ENCODE measurements around the gene NBAS. TPM values are rescaled to one million over a fixed set of nuclear protein-coding genes. Genes with fewer than 3 reads are reported as not detected.
A peak's percentile ranks its signal among the peaks of the same experiment; 100 is the strongest.

NBAS gene
- total and polyA plus RNA-seq, 2 of the 13 experiments (the other 11 are each of a cell fraction or from before 2014, with no cell fraction given) = 33.6 to 58.7 TPM

DNA sequence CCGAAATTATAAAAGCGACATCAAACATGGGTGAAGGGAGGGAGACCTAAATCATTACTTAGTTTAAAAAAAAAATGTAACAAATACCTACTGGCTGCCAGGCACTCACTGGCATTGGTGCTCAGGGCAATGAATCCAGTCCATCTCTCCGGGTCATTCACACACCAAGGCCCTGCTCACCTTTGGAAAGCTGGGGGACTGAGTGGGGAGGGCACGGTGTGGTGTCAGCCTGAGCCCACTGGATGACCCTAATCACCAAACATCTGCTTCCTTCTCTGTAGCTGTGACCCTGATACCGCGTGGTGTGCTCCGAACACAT lies 30.2 kb upstream of the NBAS start:
- peaks cover 9% of the 10 kb centered on the region for H4K20me1 ChIP-seq (ENCODE audit: insufficient read depth, low read length)
- peaks cover 8 to 20% of the 10 kb centered on the region in 2 experiments for H3K36me3 ChIP-seq (replicated peaks in 1 of 2; ENCODE audit: control insufficient read depth in 1 of 2, insufficient read depth in 2 of 2, low read length in 2 of 2)
- peak; percentile 77 for ATAC-seq
- intact Hi-C loops (cut with micrococcal nuclease; ENCODE audit: unreplicated experiment) = loop anchor here (2.0 kb wide), 1 partner anchor 31 kb away; the partner anchor contains the start of gene NBAS
- peaks cover 46% of the 10 kb centered on the region for H3K79me2 ChIP-seq (ENCODE audit: insufficient read depth, low read length)
- no peaks in the 10 kb centered on the region for H3K9me3 ChIP-seq (ENCODE audit: low read length)
- ChIA-PET CTCF (ENCODE audit: low intra/inter-chr PET ratio, low total read pairs) (no interaction called here), POLR2A (interaction anchor here (0.5 to 1.1 kb wide), 3 partner anchors 9 to 14 kb away, joined by 3 read pairs; no protein-coding TSS in a partner anchor)
- WGBS (ENCODE audit: low lambda C conversion rate) = 5% methylated on average over 6 of the region's 7 CpGs
- peak overlapping the region; percentile 96 for H3K9ac ChIP-seq (ENCODE audit: insufficient read depth, low read depth, low read length)
- H3K4me2 ChIP-seq (ENCODE audit: low read depth, low read length) = peak overlapping the region; percentile 92
- peak overlapping the region; percentile 78 to 91 (median 85) for H3K4me3 ChIP-seq (replicated peaks in 1 of 3; ENCODE audit: insufficient read depth in 1 of 3, low read depth in 2 of 3, low read length in 3 of 3)
- no peak for FAIRE-seq
- peaks cover 35% of the 10 kb centered on the region for H3K4me1 ChIP-seq (ENCODE audit: insufficient read depth, low read length)
- H3K27me3 ChIP-seq (ENCODE audit: control insufficient read depth in 1 of 2, insufficient read depth in 2 of 2, low read length in 2 of 2) = no peaks in the 10 kb centered on the region; a peak in 1 of 5 replicates
- H3K27ac ChIP-seq (ENCODE audit: extremely low read length, insufficient read depth, low read length) = peak overlapping the region; percentile 90
- peak overlapping the region; percentile 78 for H2AFZ ChIP-seq (ENCODE audit: low read length)
- in situ Hi-C loops (cut with HindIII; ENCODE audit: extremely low pct_ligation_motif_present, low pct_unique_long_range_greater_than_20kb) = loop anchor here (25.0 kb wide), 3 partner anchors 579 to 954 kb away; partner anchors contain the start of gene LRATD1
- no peak for DNase-seq (ENCODE audit: low spot score)
- no TSS peak for BruUV-seq (replicated peaks)
- no peak for TF ChIP-seq RBFOX2 (IDR thresholded peaks at IDR 0.05; ENCODE audit: low read depth, low read length)
- TF ChIP-seq, protein P1, sequence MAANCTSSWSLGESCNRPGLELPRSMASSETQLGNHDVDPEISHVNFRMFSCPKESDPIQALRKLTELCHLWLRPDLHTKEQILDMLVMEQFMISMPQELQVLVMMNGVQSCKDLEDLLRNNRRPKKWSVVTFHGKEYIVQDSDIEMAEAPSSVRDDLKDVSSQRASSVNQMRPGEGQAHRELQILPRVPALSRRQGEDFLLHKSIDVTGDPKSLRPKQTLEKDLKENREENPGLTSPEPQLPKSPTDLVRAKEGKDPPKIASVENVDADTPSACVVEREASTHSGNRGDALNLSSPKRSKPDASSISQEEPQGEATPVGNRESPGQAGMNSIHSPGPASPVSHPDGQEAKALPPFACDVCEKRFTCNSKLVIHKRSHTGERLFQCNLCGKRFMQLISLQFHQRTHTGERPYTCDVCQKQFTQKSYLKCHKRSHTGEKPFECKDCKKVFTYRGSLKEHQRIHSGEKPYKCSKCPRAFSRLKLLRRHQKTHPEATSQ (CRISPR knock-in tag; IDR thresholded peaks at IDR 0.05; ENCODE audit: borderline replicate concordance) = no peak
- no peak for TF ChIP-seq SRY (CRISPR knock-in tag; IDR thresholded peaks at IDR 0.05)
- no peak for TF ChIP-seq KAT8 (CRISPR knock-in tag; IDR thresholded peaks at IDR 0.05)
- peak; percentile 64; the same call in 1 of the 2 replicates for TF ChIP-seq ZNF3 (CRISPR knock-in tag; IDR thresholded peaks at IDR 0.05)
- TF ChIP-seq ZNF225 (CRISPR knock-in tag; IDR thresholded peaks at IDR 0.05) = no peak
- TF ChIP-seq SALL2 (CRISPR knock-in tag; IDR thresholded peaks at IDR 0.05) = no peak
- no peak for TF ChIP-seq KMT2A (CRISPR knock-in tag; IDR thresholded peaks at IDR 0.05)
- no peak for TF ChIP-seq REPIN1 (CRISPR knock-in tag; IDR thresholded peaks at IDR 0.05; ENCODE audit: borderline replicate concordance, low read depth)
- no peak for TF ChIP-seq LCORL (IDR thresholded peaks at IDR 0.05)
- TF ChIP-seq LCORL (CRISPR knock-in tag; IDR thresholded peaks at IDR 0.05) = no peak
- TF ChIP-seq KDM5B (CRISPR knock-in tag; IDR thresholded peaks at IDR 0.05; ENCODE audit: borderline replicate concordance) = no peak
- TF ChIP-seq, protein P2, sequence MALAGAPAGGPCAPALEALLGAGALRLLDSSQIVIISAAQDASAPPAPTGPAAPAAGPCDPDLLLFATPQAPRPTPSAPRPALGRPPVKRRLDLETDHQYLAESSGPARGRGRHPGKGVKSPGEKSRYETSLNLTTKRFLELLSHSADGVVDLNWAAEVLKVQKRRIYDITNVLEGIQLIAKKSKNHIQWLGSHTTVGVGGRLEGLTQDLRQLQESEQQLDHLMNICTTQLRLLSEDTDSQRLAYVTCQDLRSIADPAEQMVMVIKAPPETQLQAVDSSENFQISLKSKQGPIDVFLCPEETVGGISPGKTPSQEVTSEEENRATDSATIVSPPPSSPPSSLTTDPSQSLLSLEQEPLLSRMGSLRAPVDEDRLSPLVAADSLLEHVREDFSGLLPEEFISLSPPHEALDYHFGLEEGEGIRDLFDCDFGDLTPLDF (CRISPR knock-in tag; IDR thresholded peaks at IDR 0.05) = peak; percentile 0; the same call in 1 of the 2 replicates
- TF ChIP-seq, protein P3, sequence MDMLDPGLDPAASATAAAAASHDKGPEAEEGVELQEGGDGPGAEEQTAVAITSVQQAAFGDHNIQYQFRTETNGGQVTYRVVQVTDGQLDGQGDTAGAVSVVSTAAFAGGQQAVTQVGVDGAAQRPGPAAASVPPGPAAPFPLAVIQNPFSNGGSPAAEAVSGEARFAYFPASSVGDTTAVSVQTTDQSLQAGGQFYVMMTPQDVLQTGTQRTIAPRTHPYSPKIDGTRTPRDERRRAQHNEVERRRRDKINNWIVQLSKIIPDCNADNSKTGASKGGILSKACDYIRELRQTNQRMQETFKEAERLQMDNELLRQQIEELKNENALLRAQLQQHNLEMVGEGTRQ (IDR thresholded peaks at IDR 0.05; ENCODE audit: low read depth, low read length) = 0 out of 2 replicates have a peak, but pooled peaks have one; percentile 6
- TF ChIP-seq, protein P3 (CRISPR knock-in tag; IDR thresholded peaks at IDR 0.05; ENCODE audit: borderline replicate concordance) = no peak
- TF ChIP-seq, protein P4, sequence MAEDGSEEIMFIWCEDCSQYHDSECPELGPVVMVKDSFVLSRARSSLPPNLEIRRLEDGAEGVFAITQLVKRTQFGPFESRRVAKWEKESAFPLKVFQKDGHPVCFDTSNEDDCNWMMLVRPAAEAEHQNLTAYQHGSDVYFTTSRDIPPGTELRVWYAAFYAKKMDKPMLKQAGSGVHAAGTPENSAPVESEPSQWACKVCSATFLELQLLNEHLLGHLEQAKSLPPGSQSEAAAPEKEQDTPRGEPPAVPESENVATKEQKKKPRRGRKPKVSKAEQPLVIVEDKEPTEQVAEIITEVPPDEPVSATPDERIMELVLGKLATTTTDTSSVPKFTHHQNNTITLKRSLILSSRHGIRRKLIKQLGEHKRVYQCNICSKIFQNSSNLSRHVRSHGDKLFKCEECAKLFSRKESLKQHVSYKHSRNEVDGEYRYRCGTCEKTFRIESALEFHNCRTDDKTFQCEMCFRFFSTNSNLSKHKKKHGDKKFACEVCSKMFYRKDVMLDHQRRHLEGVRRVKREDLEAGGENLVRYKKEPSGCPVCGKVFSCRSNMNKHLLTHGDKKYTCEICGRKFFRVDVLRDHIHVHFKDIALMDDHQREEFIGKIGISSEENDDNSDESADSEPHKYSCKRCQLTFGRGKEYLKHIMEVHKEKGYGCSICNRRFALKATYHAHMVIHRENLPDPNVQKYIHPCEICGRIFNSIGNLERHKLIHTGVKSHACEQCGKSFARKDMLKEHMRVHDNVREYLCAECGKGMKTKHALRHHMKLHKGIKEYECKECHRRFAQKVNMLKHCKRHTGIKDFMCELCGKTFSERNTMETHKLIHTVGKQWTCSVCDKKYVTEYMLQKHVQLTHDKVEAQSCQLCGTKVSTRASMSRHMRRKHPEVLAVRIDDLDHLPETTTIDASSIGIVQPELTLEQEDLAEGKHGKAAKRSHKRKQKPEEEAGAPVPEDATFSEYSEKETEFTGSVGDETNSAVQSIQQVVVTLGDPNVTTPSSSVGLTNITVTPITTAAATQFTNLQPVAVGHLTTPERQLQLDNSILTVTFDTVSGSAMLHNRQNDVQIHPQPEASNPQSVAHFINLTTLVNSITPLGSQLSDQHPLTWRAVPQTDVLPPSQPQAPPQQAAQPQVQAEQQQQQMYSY (CRISPR knock-in tag; IDR thresholded peaks at IDR 0.05) = peak; percentile 89
- TF ChIP-seq ZNF780A (CRISPR knock-in tag; IDR thresholded peaks at IDR 0.05) = no peak
- TF ChIP-seq, protein P5, sequence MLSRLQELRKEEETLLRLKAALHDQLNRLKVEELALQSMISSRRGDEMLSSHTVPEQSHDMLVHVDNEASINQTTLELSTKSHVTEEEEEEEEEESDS (CRISPR knock-in tag; IDR thresholded peaks at IDR 0.05; ENCODE audit: borderline replicate concordance) = no peak

Measured in HepG2 (cell line).